ENCODE measurements around the gene UBN2.
"Not testable (repeated sequence)": the region's sequence is repeated elsewhere in the genome, so short reads cannot be mapped to it uniquely, and the experiment has no call there.

The UBN2 gene

GRCh38 chr7:139299296-139299695 lies 68.3 kb downstream of the UBN2 start:
- no peak for DNase-seq

GRCh38 chr7:139300390-139300789 lies 69.4 kb downstream of the UBN2 start:
- no peak for DNase-seq

DNA sequence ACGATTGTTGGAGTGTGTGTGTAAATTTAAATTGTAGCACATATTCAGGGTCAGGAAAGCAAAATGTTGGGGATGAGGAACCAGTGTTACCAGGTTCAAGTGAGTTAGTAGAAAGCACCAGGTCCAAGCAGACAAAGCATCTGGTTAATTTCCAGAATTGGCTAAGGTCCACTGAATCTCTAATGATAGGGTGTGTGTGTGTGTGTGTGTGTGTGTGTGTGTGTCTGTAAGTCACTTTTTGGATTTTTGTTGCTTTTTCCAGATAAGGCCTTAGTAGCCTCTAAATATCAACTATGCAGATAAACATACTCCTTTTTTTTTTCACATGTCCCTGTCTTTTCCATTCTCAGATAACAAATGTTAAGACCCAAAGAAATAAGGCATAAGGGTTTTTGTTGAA lies 73.5 kb downstream of the UBN2 start:
- no peak for DNase-seq

DNA sequence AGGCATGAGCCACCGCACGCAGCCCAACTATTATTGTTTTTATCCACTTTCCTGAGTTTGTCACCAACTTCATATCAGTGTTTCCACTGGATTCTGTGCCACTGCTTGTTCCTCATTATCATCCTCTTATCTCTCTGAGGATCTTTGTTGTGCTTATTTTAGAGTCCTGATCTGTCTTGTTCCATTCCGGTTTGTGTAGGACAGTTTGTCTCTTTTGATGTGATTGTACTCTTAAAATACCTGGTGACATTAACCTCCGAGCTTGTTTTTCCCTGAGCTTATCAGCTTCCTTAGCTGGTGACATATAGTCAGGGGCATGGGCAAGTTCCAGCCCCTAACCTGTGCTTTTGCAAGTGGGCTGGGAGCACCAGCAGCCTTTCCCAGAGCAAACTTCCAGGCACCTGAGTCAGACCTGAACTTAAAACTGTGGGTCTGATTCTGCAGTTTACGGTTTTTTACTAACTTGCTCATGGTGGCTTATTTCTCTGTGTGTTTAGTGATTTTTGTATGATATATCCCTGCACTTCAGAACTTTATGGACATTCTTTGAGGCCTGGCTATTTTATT lies 87.0 kb downstream of the UBN2 start:
- DNase-seq: no peak

DNA sequence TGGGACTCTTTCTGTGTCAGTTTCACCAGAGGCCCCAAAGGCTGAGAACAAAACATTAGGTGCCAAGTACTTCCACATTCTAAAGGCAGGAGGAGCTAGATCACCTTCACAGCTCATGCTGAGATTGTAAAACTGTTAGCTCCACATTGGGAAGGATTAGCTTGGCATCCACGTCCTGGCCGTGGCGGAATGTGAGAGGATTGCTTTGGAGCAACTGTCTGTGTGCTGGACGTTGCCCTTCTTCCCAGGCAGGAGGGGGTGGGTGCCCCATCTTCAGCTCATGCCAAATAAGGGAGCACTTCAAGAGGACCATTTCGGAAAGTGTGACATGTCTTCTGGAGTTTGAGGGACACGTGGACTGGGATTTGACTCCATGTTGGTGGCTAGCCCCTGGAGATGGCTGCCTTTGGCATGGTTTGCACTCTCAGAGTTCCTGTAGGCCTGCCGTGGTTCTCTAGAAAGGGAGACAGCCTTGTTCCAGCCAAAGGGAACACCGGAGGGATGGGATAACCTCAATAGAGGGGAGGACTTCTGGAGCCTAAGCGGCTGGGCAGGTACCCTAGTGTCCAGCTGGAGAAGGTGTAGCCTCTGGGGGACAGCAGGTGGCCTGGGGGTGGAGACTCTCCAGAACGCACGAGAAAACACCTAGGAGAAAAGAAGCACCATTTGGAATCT lies 90.2 kb downstream of the UBN2 start:
- no peak for DNase-seq

DNA sequence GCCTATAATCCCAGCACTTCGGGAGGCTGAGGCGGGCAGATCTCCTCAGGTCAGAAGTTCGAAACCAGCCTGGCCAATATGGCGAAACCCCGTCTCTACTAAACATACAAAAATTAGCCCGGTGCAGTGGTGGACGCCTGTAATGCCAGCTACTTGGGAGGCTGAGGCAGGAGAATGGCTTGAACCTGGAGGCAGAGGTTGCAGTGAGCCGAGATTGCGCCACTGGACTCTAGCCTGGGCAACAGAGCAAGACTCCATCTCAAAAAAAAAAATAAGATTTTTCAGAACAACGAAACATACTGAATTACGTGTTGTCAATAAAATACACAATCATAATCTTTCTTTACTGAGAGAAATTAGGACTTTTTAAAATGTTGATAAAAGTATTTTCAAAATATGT lies 93.7 kb downstream of the UBN2 start:
- DNase-seq: not testable (repeated sequence)

DNA sequence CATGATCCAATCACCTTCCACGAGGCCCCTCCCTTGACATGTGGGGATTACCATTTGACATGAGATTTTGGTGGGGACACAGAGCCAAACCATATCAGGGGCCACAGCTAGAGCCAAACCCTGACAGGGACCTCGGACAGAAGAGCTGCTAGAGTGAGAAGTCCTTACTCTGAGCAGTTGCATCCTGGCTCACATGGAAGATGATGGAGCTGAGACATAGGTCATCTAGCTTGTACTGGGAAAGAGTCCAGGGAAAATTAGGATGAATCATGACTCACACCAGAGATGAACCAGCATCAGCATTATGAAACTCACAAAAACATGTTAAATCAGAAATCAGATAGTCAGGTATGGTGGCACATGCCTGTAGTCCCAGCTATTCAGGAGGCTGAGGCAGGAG lies 97.3 kb downstream of the UBN2 start:
- DNase-seq: no peak

DNA sequence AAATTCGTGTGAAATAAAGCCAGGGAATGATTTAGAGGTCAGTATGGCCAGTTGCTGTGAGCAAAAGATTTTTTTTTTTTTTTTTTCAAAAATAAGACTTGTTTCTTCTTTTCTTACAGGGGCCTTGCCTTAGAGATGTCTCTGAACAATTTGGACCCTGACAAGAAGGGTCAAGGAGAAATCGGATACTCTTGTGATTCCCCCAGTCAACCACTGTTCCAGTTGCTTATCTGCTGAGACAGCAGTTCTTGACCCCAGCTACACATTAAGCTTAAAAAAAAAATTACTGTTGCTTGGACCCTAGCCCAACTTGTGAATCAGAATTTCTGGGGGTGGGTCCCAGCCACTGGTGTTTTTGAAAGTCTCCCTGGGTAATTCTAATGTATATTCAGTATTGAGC lies 98.1 kb downstream of the UBN2 start:
- DNase-seq: no peak

GRCh38 chr7:139330333-139331030 lies 99.4 kb downstream of the UBN2 start:
- no peak for DNase-seq

DNA sequence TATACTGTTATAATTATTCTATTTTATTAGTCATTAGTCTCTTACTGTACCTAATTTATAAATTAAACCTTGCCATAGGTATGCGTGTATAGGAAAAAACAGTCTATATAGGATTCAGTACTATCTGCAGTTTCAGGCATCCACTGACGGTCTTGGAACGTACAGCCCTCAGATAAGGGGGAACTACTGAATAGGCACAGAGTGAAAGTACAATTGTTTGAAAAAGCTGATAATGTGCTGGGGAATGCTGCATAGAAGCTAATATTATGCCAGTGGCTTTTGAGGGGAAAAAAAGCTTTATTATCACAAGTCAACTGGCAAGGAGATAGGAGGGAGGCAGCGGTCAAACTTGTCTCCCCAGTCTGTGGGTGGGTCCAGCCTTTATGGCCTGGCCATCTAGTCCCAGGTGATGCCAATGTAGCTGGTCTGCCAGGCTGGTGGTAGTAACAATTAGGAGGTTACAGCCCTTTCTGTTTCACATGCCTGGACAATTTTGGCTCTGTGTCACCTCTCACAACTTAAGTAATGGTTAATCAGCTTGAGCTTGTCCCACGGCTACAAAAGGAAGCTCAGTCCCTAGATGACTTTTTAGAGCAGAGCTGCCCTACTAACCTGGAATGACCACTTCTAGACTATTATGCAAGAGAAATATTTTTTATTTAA lies 101.8 kb downstream of the UBN2 start:
- DNase-seq: no peak

DNA sequence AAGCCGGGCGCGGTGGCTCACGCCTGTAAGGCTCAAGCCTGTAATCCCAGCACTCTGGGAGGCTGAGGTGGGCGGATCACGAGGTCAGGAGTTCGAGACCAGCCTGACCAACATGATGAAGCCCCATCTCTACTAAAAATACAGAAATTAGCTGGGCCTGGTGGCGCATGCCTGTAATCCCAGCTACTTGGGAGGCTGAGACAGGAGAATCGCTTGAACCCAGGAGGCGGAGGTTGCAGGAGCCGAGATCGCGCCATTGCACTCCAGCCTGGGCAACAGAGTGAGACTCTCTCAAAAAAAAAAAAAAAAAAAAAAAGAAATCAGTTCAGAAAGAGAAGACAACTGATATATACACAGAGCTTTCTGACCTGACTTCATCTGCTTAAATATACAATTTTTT lies 102.4 kb downstream of the UBN2 start:
- DNase-seq: not testable (repeated sequence)

GRCh38 chr7:139334399-139335150 lies 103.5 kb downstream of the UBN2 start:
- no peak for DNase-seq

- no peak for DNase-seq
Observed at GRCh38 chr7:139339025-139339424, 108.0 kb downstream of the UBN2 start.

- DNase-seq: no peak
Observed at GRCh38 chr7:139339698-139340036, 108.6 kb downstream of the UBN2 start.

DNA sequence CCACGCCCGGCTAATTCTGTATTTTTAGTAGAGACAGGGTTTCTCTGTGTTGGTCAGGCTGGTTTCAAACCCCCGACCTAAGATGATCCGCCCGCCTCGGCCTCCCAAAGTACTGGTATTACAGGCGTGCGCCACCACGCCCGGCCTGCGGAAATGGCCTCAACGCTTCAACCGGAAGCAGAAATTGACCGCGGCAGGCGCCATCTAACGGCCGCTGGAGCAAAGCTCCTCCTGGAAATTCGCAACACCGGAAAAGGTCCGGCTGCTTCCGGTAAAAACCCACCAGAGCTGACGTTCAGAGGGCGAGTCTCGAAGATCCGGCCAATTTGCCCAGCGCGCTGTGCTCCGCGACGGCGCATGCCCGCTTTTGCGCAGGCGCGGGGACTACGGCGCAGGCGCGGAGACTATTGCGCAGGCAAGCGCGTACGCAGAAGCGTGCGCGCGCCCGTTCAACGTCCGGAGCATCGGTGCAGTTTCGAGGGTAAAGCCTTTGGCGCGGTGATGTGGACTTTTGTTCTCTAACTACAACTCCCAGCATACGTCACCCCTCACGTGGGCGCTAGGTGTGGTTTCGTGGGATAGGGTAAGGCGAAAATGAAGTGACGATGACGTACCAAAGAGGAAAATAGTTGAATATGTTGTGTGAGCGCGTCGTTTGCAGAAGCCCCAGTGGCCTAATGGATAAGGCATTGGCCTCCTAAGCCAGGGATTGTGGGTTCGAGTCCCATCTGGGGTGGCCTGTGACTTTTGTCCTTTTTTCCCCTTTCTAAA lies 109.2 kb downstream of the UBN2 start:
- peak; percentile 92 to 95 (median 94) for DNase-seq

DNA sequence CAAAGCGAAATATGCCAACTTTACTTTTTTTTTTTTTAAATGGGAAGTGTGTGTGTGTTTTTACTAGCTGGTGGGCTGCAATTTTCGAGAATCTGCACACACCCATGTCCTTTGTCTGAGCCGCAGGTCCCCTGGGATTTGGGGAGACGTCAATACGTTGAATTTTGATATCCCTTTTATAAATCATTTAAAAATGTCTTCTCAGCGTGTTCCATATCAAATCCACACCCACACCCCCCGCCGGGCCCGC lies 109.7 kb downstream of the UBN2 start:
- DNase-seq: no peak

GRCh38 chr7:139341058-139341775 lies 110.2 kb downstream of the UBN2 start, which contains the start of gene FMC1:
FMC1 (plus strand) TSS chr7:139341337; CDS start chr7:139341385, 48 bp downstream.
- DNase-seq: peak; percentile 67 to 75 (median 70)

DNA sequence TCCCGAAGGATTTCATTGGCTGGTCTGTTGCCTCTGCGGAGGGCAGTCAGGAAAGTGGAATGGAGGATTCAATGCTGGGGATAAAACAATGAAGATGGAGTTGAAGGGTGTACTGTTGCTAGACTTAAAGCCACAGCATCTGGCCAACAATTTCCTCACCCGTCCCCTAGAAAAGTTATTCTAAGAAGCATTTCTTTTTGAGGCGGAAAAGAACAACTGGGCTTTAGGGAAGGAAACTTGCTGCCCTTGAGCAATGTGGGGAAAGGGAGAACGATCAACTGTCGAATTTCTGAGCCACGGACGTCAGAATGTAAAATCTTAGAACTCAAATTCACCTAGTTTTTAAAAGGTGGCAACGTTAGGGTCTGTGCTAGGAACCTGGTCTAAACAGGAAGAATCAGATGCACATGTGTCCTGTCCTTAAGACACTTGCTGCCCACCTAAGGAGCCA lies 110.8 kb downstream of the UBN2 start:
- DNase-seq: no peak

GRCh38 chr7:139345042-139345441 lies 114.0 kb downstream of the UBN2 start:
- no peak for DNase-seq

DNA sequence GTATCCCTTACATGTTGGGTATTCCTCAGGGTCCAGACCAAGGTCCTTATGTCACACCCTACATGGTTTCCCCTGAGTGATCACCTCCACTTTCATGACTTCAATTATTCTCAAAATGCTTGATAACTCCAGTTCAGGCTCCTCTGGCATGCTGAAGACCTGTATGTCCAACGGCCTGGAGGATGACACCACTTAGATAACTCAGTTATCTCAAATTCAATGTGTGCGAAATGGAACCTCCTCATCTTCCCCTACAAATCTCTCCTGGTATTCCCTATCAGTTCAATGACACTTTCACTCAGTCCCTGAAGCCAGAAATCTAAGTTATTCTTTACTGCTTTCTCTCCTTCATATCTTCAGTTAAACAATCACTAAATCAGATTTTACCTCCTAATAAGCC lies 120.0 kb downstream of the UBN2 start:
- DNase-seq: no peak

DNA sequence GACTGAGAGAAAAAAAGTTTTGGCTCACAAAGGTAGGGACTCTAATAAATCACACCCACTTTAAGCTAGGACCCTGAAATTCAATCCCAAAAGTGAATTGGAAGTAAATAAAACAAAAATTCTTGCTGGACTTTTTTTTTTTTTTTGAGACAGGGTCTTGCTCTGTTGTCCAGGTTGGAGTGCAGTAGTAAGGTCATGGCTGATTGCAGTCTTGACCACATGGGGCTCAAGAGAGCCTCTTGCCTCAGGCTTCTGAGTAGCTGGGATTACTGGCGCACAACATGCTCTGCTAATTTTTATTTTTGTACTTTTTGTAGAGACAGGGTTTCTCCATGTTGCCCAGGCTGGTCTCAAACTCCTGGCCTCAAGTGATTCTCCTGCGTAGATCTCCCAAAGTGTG lies 123.7 kb downstream of the UBN2 start:
- DNase-seq: no peak

GRCh38 chr7:139355320-139355719 lies 124.3 kb downstream of the UBN2 start:
- DNase-seq: no peak
